ENCODE measurements around the gene ADIPOR1.
A peak's percentile ranks its signal among the peaks of the same experiment; 100 is the strongest.

ADIPOR1 gene

GRCh38 chr1:202968895-202969295 is 10.8 kb upstream of the ADIPOR1 start:
- peak; percentile 45 for DNase-seq (ENCODE audit: low spot score)

DNA sequence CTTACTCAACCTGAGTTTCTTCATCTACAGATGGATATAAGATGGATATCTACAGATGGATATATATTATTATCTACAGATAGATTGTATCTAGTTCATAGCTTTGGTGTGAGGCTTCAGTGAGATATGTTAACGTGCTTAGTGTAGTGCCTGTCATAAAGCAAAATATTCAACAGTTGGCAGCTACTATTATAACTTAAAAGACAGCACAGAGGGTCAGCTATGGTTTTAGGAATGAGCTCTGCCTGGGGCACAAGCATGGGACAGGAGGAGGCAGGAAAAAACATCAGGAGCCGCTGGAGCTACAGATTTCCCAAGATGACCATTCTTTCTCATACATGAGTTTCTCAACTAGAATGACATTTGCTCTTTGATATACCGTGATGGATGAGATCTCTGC is 10.2 kb upstream of the ADIPOR1 start:
- no peak for DNase-seq (ENCODE audit: low spot score)

DNA sequence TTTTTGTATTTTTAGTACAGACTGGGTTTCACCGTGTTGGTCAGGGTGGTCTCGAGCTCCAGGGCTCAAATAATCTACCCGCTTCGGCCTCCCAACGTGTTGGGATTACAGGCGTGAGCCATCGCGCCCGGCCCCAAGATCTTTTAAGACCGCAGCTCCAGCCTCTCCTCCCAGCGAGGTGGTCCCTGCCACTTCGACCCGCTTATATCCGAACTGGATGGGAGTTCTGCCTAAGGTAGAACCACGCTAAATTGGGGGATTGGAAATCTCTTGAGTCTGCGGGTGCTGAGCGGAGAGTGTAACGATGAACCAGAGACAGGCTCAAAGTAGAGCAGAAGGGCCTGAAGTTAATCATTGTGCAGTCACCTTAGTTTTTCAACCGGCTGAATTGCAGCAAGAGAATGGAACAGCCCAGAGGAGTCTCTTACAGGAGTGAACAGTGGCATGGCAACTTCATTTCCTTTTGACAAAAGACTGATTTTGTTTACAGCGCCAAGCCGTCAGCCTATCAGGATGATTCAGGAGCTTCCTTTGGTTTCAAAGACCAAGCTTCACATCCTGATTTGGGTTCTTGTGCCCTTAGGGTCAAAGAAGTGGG is 9.7 kb upstream of the ADIPOR1 start:
- DNase-seq (ENCODE audit: low spot score) = peak; percentile 24

- no peak for DNase-seq (ENCODE audit: low spot score)
Observed at GRCh38 chr1:202966006-202966898, 8.1 kb upstream of the ADIPOR1 start.

- DNase-seq (ENCODE audit: low spot score) = no peak
Observed at GRCh38 chr1:202965422-202965821, 7.3 kb upstream of the ADIPOR1 start.

DNA sequence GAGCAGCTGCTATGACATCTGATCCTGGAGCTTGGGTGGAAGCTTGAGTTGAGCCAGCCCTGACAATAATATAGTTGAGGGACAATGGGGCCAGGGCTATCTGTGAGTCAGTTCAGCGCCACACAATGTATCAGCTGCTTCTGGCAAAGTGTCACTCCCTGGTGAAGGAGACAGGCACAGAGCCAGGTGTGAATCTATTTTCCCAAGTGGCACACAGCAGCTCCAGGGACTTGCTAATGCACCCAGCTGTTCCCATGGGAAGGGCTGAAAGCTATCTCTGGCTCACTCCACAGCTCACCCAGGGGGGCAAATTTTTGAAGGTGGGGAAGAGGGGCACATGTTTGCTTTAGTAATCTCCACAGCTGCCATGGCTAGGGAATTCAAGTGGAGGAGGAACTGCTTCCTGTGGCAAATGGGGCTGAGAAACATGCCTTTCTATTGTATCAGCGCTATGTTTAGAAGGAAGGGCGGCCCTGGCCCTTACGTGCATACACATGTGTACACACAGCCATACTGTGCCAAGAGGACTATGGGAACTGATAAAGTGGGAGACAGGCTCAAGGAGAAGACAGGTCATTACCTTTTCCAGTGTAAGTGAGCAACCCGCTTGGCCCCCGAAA is 6.8 kb upstream of the ADIPOR1 start:
- DNase-seq (ENCODE audit: low spot score) = no peak

DNA sequence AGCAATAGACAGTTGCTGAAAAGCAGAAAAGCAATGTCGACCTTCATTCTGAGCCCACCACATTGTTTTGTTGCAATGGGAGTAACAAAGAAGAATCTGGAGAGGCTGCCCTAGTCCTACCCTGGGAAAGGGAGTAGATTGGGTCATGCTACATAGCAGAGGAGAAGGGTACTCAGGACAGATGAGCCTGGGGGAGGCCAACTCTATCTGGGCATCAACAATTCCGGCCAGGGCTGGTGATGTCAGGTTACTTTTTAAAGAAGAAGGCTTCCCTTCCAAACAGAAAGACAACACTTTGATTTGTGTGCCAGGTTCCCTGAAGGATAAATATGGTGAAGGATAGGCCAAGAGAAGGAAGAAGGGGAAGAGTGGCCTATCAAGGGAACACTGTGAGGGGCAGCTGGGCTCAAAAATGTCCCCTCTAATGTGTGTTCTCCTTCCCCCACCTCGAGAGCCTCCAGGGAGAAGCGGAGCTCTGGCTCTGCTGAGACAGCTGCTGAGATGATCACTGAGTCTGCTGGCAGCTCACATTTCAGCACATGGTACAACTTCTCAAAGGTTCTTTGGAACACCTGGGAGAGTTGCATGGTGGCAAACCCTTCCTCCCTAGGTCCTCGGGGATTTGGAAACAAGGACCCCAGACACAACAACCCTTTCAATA is 3.2 kb upstream of the ADIPOR1 start:
- no peak for DNase-seq (ENCODE audit: low spot score)

GRCh38 chr1:202959276-202959620 is 1.1 kb upstream of the ADIPOR1 start:
- no peak for DNase-seq (ENCODE audit: low spot score)

- DNase-seq (ENCODE audit: low spot score) = no peak
Observed at GRCh38 chr1:202958544-202959275, 598 bp upstream of the ADIPOR1 start.

- DNase-seq (ENCODE audit: low spot score) = no peak
Observed at GRCh38 chr1:202956969-202957368, 1.1 kb downstream of the ADIPOR1 start.

- no peak for DNase-seq (ENCODE audit: low spot score)
Observed at GRCh38 chr1:202954057-202954745, 3.9 kb downstream of the ADIPOR1 start.

DNA sequence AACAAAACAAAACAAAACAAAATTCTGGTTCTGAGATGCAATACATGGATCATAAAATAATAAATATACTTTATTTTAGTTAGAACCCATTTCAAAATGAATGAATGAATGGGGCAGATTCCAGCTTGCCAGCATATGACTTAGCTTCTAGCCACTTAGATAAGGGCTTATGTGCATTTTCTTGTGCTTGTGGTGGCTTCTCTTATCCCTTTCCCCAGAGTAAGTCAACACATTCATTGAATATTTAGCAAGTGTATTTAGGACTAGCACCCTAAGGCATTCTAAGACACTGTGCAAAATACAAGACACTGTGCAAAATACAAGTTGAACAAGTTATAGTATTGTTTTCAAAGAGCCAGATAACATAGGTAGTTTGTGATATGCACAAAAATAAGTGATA is 4.7 kb downstream of the ADIPOR1 start:
- no peak for DNase-seq (ENCODE audit: low spot score)

DNA sequence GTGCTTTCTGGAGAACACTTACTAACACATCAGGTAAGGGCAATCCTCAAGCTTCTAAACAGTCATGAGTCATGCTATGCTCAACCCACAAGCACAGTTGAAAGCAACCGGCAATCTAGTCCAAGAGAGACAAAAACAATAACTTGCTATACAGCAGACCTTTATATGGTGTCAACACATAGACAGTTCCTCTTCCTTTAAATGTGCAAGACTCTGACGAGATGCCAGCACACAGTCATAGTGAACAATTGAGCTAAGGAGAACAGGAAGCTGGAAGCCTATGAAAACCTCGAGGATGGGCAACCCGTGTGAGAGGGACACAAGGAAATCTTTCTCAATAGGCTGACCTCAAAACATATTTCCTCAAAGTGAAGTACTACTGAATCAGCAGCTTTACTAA is 5.3 kb downstream of the ADIPOR1 start:
- peak; percentile 16 for DNase-seq (ENCODE audit: low spot score)

DNA sequence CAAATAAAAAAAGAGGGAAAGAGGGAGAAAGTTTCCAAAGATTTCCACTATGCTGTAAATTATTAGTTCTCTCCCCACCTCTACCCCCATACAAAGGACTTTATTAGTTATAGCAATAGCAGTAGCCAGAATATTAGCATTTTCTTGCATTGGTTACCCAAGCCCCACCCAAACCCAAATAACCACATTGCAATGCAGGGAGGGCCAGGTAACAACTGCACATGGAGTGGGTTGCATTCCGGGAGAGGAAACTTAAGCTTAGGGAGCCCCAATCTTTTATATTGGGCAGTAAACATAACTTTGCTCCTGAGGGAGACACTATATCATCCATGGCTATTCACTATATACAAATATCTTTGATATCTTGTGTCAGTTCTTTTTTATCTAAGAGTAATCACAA is 6.0 kb downstream of the ADIPOR1 start:
- DNase-seq (ENCODE audit: low spot score) = no peak

GRCh38 chr1:202951437-202951836 is 6.7 kb downstream of the ADIPOR1 start:
- DNase-seq (ENCODE audit: low spot score) = no peak

- DNase-seq (ENCODE audit: low spot score) = no peak
Observed at GRCh38 chr1:202945483-202945882, 12.6 kb downstream of the ADIPOR1 start.

GRCh38 chr1:202944438-202944921 is 13.6 kb downstream of the ADIPOR1 start:
- DNase-seq (ENCODE audit: low spot score) = no peak

- DNase-seq (ENCODE audit: low spot score) = no peak
Observed at GRCh38 chr1:202942426-202942825, 15.7 kb downstream of the ADIPOR1 start.

DNA sequence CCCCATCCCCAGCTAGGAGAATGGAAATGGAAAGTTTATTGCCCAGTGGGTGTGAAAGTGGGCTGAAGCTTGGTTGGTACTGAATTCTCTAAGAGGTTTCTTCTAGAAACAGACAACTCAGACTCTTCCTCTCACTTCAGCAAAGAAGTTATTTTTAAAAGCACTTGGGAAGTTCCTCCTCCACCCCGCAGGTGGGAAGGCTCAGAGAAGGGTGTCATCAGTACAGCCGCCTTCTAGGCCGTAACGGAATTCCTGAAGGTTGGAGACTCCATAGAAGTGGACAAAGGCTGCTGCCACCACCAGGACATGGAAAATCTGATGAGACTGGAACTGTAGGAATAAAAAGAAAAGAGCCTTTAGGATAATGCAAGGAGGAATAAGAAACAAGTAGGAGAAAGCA is 16.7 kb downstream of the ADIPOR1 start:
- no peak for DNase-seq (ENCODE audit: low spot score)

DNA sequence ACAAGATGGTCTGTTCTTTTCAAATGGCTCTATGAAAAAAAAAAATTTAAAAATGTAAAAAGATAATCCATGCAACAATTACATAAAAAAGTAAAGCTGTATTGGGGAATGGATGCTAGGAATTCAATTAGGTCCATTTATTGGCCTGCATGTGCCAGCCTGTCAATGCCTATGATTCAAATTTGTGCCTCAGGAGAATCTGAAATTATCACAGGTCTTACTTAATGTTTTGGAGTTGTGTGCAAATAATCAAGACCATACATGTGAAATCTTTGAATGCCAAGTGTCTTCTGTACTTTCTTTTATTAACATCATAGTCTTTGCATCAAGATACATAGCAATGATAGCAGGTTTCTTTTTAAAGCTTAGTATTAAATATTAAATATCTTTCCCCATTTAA is 17.6 kb downstream of the ADIPOR1 start:
- DNase-seq (ENCODE audit: low spot score) = no peak

- no peak for DNase-seq (ENCODE audit: low spot score)
Observed at GRCh38 chr1:202938287-202938925, 19.7 kb downstream of the ADIPOR1 start.

Measured in activated CD4-positive, alpha-beta T cell treated with anti-CD3 and anti-CD28 coated beads, Interleukin-2, Interleukin-4, amounts not matched to agents 100 ng/mL and 50 ng/mL, durations not matched to agents 16 hours and 8 hours (primary cell).